ENCODE results near the gene SEMA6A.

- TF ChIP-seq ZFP36 (IDR thresholded peaks at IDR 0.05; ENCODE audit: borderline replicate concordance, low read depth, low read length, partially characterized antibody) (no peak), EZH2 (conservative IDR thresholded peaks at IDR 0.05; ENCODE audit: low read depth, low read length) (no peak)
Measured at GRCh38 chr5:116566251-116566650, 8.4 kb downstream of the SEMA6A start.

All from HepG2 (cell line).